ENCODE measurements around the gene ARHGEF26. TPM values are rescaled to one million over a fixed set of nuclear protein-coding genes. Genes with fewer than 3 reads are reported as not detected.

ARHGEF26 gene
- polyA plus RNA-seq, 1 experiment, result 0.56 TPM

DNA sequence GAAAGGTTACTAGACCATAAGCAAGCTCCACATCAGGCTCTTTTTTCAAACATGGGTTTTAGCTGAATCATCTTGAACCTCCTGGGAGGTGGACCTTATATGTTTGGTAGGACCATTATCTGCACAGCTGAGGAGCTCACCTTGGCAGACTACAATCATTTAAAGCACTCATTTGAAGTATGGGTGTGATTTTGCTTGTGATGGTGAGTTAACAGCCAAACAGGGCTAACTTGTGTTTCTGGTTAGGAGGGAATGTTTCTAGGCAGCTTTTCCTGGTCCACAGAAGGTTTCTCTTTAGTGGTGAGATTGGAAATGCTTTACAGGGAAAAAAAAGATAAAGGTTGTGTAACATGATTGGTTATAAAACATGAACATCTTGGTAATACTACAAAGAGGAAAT, 61.8 kb downstream of the ARHGEF26 start:
- no peaks in the 10 kb centered on the region for H3K9me3 ChIP-seq (ENCODE audit: control insufficient read depth, insufficient read depth, low read length)
- no peaks in the 10 kb centered on the region for H3K27me3 ChIP-seq (ENCODE audit: control insufficient read depth, insufficient read depth, low read length)
- ChIA-PET CTCF (no interaction called here), POLR2A (no interaction called here)
- no peak overlapping the region for H3K4me3 ChIP-seq (ENCODE audit: low read depth, low read length)
- H3K27ac ChIP-seq (ENCODE audit: low read depth, low read length), result no peak overlapping the region
- no peak for DNase-seq (ENCODE audit: low read depth, low spot score)
- TF ChIP-seq, protein P1, sequence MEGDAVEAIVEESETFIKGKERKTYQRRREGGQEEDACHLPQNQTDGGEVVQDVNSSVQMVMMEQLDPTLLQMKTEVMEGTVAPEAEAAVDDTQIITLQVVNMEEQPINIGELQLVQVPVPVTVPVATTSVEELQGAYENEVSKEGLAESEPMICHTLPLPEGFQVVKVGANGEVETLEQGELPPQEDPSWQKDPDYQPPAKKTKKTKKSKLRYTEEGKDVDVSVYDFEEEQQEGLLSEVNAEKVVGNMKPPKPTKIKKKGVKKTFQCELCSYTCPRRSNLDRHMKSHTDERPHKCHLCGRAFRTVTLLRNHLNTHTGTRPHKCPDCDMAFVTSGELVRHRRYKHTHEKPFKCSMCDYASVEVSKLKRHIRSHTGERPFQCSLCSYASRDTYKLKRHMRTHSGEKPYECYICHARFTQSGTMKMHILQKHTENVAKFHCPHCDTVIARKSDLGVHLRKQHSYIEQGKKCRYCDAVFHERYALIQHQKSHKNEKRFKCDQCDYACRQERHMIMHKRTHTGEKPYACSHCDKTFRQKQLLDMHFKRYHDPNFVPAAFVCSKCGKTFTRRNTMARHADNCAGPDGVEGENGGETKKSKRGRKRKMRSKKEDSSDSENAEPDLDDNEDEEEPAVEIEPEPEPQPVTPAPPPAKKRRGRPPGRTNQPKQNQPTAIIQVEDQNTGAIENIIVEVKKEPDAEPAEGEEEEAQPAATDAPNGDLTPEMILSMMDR (IDR thresholded peaks at IDR 0.05; ENCODE audit: low read depth, low read length), result no peak

DNA sequence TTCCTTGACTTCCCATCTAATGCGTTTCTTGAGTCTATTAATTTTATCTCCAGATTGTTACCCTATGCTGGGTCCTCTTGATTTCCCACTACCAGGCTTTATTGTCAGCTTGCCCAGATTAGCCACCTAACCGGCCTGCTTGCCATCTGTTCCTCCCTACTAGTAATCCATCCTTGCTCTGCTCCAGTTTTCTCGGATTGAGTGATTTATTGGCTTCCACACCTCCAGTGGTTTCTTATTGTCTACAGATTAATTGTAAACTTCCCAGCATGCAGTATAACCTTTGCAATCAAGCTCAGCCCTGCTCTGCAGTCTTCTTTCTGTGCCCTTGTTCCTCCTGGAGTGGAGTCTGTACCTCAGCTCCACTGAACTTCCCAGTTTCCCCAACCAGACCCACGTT, 63.4 kb downstream of the ARHGEF26 start:
- H3K27me3 ChIP-seq (ENCODE audit: control insufficient read depth, insufficient read depth, low read length), result no peaks in the 10 kb centered on the region
- no peak overlapping the region for H3K27ac ChIP-seq (ENCODE audit: low read depth, low read length)
- H3K9me3 ChIP-seq (ENCODE audit: control insufficient read depth, insufficient read depth, low read length), result no peaks in the 10 kb centered on the region
- ChIA-PET CTCF (no interaction called here), POLR2A (no interaction called here)
- no peak for DNase-seq (ENCODE audit: low read depth, low spot score)
- TF ChIP-seq, protein P1 (IDR thresholded peaks at IDR 0.05; ENCODE audit: low read depth, low read length), result no peak
- H3K4me3 ChIP-seq (ENCODE audit: low read depth, low read length), result no peak overlapping the region

DNA sequence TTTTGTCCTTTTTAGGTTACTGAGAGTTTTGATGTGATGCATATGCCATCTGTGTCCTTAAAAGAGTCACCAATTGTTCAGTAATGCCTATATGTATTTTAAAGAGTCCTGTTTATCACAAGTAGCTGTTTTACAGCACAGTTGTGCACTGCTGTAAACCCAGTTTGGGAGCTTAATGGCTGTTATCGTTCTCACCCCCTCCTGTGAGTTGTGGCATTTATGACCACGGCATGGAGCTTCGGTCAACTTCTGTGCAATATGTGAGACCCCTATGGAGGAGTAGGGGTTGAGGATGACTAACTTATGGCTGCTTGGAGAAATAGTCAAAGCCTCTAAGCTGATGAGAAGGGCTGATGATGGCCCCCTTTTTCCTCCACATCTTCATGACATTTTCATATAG, 67.2 kb downstream of the ARHGEF26 start:
- CTCF ChIA-PET, result no interaction called here

DNA sequence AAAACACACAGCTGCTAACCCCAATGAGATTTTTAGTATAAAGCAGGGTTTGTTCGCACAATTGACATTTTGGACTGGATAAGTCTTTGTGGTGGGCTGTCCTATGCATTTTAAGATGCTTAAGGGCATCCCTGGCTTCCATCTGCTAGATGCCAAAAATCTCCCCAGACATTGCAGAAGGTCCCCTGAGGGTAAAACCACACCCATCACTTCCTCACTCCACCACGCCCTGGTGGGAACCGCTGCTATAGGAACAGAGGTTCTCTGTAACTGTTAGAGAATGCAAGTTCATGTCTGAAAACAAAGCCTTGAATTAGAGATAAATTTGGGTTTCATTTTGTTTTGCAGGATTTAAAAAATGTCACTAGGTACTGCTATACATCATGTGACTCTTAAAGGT, 67.7 kb downstream of the ARHGEF26 start:
- Histone ChIP-seq H3K9me3 (ENCODE audit: control insufficient read depth, insufficient read depth, low read length) (no peaks in the 10 kb centered on the region), H3K27ac (ENCODE audit: low read depth, low read length) (no peak overlapping the region), H3K4me3 (ENCODE audit: low read depth, low read length) (no peak overlapping the region), H3K27me3 (ENCODE audit: control insufficient read depth, insufficient read depth, low read length) (no peaks in the 10 kb centered on the region)
- CTCF ChIA-PET, result no interaction called here
- TF ChIP-seq, protein P1 (IDR thresholded peaks at IDR 0.05; ENCODE audit: low read depth, low read length), result no peak
- POLR2A ChIA-PET, result no interaction called here
- DNase-seq (ENCODE audit: low read depth, low spot score), result no peak

More for the DNA sequence above, 67.2 kb downstream of the ARHGEF26 start:
- POLR2A ChIA-PET, result no interaction called here
- Histone ChIP-seq H3K27ac (ENCODE audit: low read depth, low read length) (no peak overlapping the region), H3K9me3 (ENCODE audit: control insufficient read depth, insufficient read depth, low read length) (no peaks in the 10 kb centered on the region), H3K4me3 (ENCODE audit: low read depth, low read length) (no peak overlapping the region), H3K27me3 (ENCODE audit: control insufficient read depth, insufficient read depth, low read length) (no peaks in the 10 kb centered on the region)
- TF ChIP-seq, protein P1 (IDR thresholded peaks at IDR 0.05; ENCODE audit: low read depth, low read length), result no peak
- DNase-seq (ENCODE audit: low read depth, low spot score), result no peak

DNA sequence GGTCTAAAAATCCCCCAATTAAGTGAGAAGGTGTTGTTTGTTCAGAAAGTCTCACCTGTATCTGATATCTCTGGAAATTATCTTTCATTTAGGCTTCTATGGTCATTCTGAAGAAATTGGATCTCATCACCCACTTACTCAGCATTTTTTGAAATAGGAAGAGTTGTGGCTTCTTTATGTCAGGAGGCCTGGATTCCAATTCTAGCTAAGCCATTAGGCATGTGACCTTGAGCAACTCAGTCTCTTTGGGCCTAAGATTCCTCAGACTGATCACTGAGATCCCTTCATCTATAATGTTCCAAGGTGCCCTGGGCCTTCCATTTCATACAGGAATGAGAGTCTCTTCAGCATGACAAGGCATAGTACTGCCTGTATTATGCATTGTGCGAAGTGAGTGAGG, 70.3 kb downstream of the ARHGEF26 start:
- Histone ChIP-seq H3K9me3 (ENCODE audit: control insufficient read depth, insufficient read depth, low read length) (no peaks in the 10 kb centered on the region), H3K27me3 (ENCODE audit: control insufficient read depth, insufficient read depth, low read length) (no peaks in the 10 kb centered on the region), H3K27ac (ENCODE audit: low read depth, low read length) (no peak overlapping the region), H3K4me3 (ENCODE audit: low read depth, low read length) (no peak overlapping the region)
- ChIA-PET POLR2A (no interaction called here), CTCF (no interaction called here)
- TF ChIP-seq, protein P1 (IDR thresholded peaks at IDR 0.05; ENCODE audit: low read depth, low read length), result no peak
- no peak for DNase-seq (ENCODE audit: low read depth, low spot score)

Data from AG04450 (cell line).